Upper lobe of left lung (tissue), 4 donors: ENCODE measurements around the gene TTC28.

ENCODE experiments used
- CTCF ChIP-seq, 6 experiments: fragments of 450-650 bp in 4 of 6; fragments of 200-600 bp in 2 of 6; sonication (generic) in 2 of 6; IDR thresholded peaks; one replicate each; pipeline ENCODE4 v1.5.1; 2016 to 2019; ENCODE audit warnings: antibody characterized with exemption in 6 of 6
- EP300 ChIP-seq, 4 donors: sonication (generic); formaldehyde crosslinking; IDR thresholded peaks; one replicate each; pipeline ENCODE4 v1.5.1; 2017; ENCODE audit warnings: antibody characterized with exemption in 4 of 4, control low read depth in 2 of 4
- POLR2AphosphoS5 ChIP-seq, 2 donors: sonication (generic); formaldehyde crosslinking; IDR thresholded peaks; one replicate each; pipeline ENCODE4 v1.5.1; 2017; ENCODE audit warnings: antibody characterized with exemption in 2 of 2

GRCh38 chr22:28241656-28242290, 437.9 kb downstream of the TTC28 start:
- TF ChIP-seq CTCF (IDR thresholded peaks at IDR 0.05) = no peak
- TF ChIP-seq POLR2AphosphoS5 (IDR thresholded peaks at IDR 0.05) = no peak
- no peak for TF ChIP-seq EP300 (IDR thresholded peaks at IDR 0.05)
